DND-41 (cell line): Measurements from ENCODE around the gene EIF4E1B.

Experiments used
- ATAC-seq: fragments of 200-7000 bp; cut with Tn5 transposase; 3 replicates; pipeline ENCODE4 v1.9.1; 2021; ENCODE audit warnings: low read depth; ENCODE audit not compliant: insufficient read depth
- DNase-seq: peaks from one replicate; pipeline ENCODE4 v3.0.0-alpha.2; 2020
- H2AFZ ChIP-seq: 2 replicates; pipeline ENCODE4 v1.6.0; 2012; ENCODE audit warnings: low read depth, low read length
- H3K27ac ChIP-seq: 2 replicates; pipeline ENCODE4 v1.5.1; 2012; ENCODE audit warnings: low read length, inconsistent platforms
- H3K27me3 ChIP-seq: fragments of 200-600 bp; sonication (generic); 2 replicates; pipeline ENCODE4 v1.6.0; 2012; ENCODE audit warnings: low read length, mild to moderate bottlenecking, inconsistent platforms; ENCODE audit not compliant: insufficient read depth, poor library complexity
- H3K36me3 ChIP-seq: 2 replicates; pipeline ENCODE4 v1.5.1; 2012; ENCODE audit warnings: low read length, inconsistent platforms; ENCODE audit not compliant: insufficient read depth
- H3K4me1 ChIP-seq: 2 replicates; pipeline ENCODE4 v1.5.1; 2012; ENCODE audit warnings: mild to moderate bottlenecking, low read length; ENCODE audit not compliant: insufficient read depth
- H3K4me2 ChIP-seq: 2 replicates; pipeline ENCODE4 v1.6.0; 2012; ENCODE audit warnings: mild to moderate bottlenecking, moderate library complexity, low read length, inconsistent platforms; ENCODE audit not compliant: insufficient read depth
- H3K4me3 ChIP-seq, 2 experiments: fragments of 200-600 bp in 1 of 2; shearing (Covaris generic) in 1 of 2; 2 replicates each; pipeline ENCODE4 v1.5.1; 2012 to 2016; ENCODE audit warnings: inconsistent platforms in 2 of 2, low read length in 2 of 2, mild to moderate bottlenecking in 2 of 2, low read depth in 1 of 2, moderate library complexity in 1 of 2
- H3K79me2 ChIP-seq: 2 replicates; pipeline ENCODE4 v1.6.0; 2012; ENCODE audit warnings: low read length, inconsistent platforms; ENCODE audit not compliant: insufficient read depth
- H3K9ac ChIP-seq: 2 replicates; pipeline ENCODE4 v1.6.0; 2012; ENCODE audit warnings: low read depth, mild to moderate bottlenecking, inconsistent platforms, low read length, moderate library complexity
- H3K9me3 ChIP-seq: 2 replicates; pipeline ENCODE4 v1.5.1; 2012; ENCODE audit warnings: low read length, moderate library complexity, mild to moderate bottlenecking, inconsistent platforms; ENCODE audit not compliant: insufficient read depth, severe bottlenecking
- H4K20me1 ChIP-seq: 2 replicates; pipeline ENCODE4 v1.6.0; 2012; ENCODE audit warnings: low read length; ENCODE audit not compliant: insufficient read depth
- CTCF ChIP-seq: IDR thresholded peaks from 2 replicates; pipeline ENCODE4 v1.5.1; 2012; ENCODE audit warnings: borderline replicate concordance, low read length, moderate library complexity, mild to moderate bottlenecking; ENCODE audit not compliant: poor library complexity, severe bottlenecking; ENCODE audit errors: extremely low read depth
- EZH2 ChIP-seq: IDR thresholded peaks from 3 replicates; pipeline ENCODE4 v1.6.1; 2012; ENCODE audit warnings: borderline replicate concordance, low read depth, mild to moderate bottlenecking, moderate library complexity, low read length, inconsistent platforms; ENCODE audit not compliant: severe bottlenecking

EIF4E1B gene

GRCh38 chr5:176690911-176691310 lies 60.4 kb downstream of the EIF4E1B start:
- Histone ChIP-seq H3K36me3 (no peaks in the 10 kb centered on the region), H3K27me3 (peaks cover 43% of the 10 kb centered on the region), H3K4me2 (no peak overlapping the region), H3K9ac (no peak overlapping the region), H4K20me1 (no peaks in the 10 kb centered on the region; the same call in 1 of the 2 replicates), H2AFZ (no peak overlapping the region), H3K4me1 (no peaks in the 10 kb centered on the region), H3K27ac (no peak overlapping the region), H3K79me2 (no peaks in the 10 kb centered on the region), H3K4me3 (no peak overlapping the region), H3K9me3 (peaks cover 2% of the 10 kb centered on the region)
- TF ChIP-seq EZH2 = no peak
- TF ChIP-seq CTCF = no peak
- DNase-seq (no peak), ATAC-seq (no peak)

DNA sequence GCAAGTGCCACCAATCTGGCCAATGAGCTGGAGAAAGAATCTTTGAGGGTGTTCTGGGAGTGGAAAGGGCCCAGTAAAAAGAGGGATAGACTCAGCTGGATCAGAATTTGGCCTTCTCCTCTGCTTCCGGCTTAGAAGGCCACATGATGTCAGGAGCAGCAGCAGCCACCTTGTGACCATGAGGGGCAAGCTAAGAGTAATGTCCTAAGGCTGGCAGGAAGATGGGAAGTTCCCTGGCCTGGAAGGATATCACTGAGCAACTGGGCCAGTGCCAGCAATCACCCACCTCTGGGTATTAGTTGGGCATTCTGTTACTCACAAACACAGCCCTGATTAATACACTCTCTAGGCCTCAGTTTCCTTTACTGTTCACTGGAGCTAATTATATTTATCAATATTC lies 61.0 kb downstream of the EIF4E1B start:
- Histone ChIP-seq H3K9me3 (peaks cover 2% of the 10 kb centered on the region), H2AFZ (no peak overlapping the region), H3K4me1 (no peaks in the 10 kb centered on the region), H3K9ac (no peak overlapping the region), H3K27ac (no peak overlapping the region), H3K4me3 (no peak overlapping the region), H4K20me1 (no peaks in the 10 kb centered on the region; the same call in 1 of the 2 replicates), H3K4me2 (no peak overlapping the region), H3K27me3 (peaks cover 48% of the 10 kb centered on the region), H3K36me3 (no peaks in the 10 kb centered on the region), H3K79me2 (no peaks in the 10 kb centered on the region)
- DNase-seq (no peak), ATAC-seq (no peak)
- no peak for TF ChIP-seq EZH2
- TF ChIP-seq CTCF = no peak

- Histone ChIP-seq H3K27ac (no peak overlapping the region), H3K4me1 (no peaks in the 10 kb centered on the region), H3K9ac (no peak overlapping the region), H3K4me3 (no peak overlapping the region), H3K79me2 (no peaks in the 10 kb centered on the region), H3K36me3 (no peaks in the 10 kb centered on the region), H3K27me3 (peaks cover 53% of the 10 kb centered on the region), H4K20me1 (no peaks in the 10 kb centered on the region; the same call in 1 of the 2 replicates), H3K4me2 (no peak overlapping the region), H3K9me3 (peaks cover under 1% of the 10 kb centered on the region), H2AFZ (no peak overlapping the region)
- no peak for ATAC-seq
- no peak for DNase-seq
- TF ChIP-seq CTCF = no peak
Measured at GRCh38 chr5:176692326-176692725, 61.9 kb downstream of the EIF4E1B start.

DNA sequence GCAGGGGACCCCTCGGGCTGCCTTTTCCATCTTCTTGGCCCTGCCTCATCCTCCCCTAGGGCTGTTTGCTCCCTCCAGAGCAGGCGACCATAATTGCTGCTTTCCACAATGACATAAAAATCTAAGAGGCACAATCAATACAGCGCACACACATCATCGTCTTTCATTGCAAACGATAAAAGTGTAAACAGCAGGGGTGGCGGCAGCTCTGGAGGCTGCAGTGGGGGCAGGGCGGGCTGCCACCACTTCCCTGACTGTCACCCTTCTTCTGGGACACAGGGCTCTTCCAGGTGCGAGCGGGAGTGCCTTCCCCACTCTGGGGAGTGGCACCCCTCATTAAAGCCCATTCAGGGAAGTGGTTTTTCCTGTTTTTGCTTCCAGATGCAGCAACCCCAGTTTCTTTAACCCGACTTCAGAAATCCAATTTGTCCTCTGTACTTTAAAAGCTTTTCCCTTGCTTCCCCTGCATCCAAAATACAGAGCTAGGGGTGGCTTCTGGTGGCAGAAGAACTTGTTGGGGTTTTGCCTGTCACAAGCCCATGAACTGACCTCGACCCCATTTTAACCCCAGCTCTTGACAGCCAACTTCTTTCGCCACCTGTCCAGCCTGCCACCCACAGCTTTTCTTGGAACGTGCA lies 62.5 kb downstream of the EIF4E1B start:
- Histone ChIP-seq H3K4me3 (no peak overlapping the region), H3K4me1 (no peaks in the 10 kb centered on the region), H3K9me3 (no peaks in the 10 kb centered on the region), H3K4me2 (no peak overlapping the region), H3K36me3 (no peaks in the 10 kb centered on the region), H4K20me1 (no peaks in the 10 kb centered on the region; the same call in 1 of the 2 replicates), H3K9ac (no peak overlapping the region), H3K79me2 (no peaks in the 10 kb centered on the region), H3K27ac (no peak overlapping the region), H3K27me3 (peaks cover 56% of the 10 kb centered on the region), H2AFZ (no peak overlapping the region)
- no peak for DNase-seq
- ATAC-seq = no peak
- no peak for TF ChIP-seq CTCF
- TF ChIP-seq EZH2 = no peak
